ENCODE measurements around the gene MCM6. TPM values are rescaled to one million over a fixed set of nuclear protein-coding genes. Genes with fewer than 3 reads are reported as not detected.
A peak's percentile ranks its signal among the peaks of the same experiment; 100 is the strongest.
"Not testable (repeated sequence)": the region's sequence is repeated elsewhere in the genome, so short reads cannot be mapped to it uniquely, and the experiment has no call there.

MCM6 gene
- total and polyA plus RNA-seq, 4 donors = 6.8 to 15.6 (median 11.2) TPM

DNA sequence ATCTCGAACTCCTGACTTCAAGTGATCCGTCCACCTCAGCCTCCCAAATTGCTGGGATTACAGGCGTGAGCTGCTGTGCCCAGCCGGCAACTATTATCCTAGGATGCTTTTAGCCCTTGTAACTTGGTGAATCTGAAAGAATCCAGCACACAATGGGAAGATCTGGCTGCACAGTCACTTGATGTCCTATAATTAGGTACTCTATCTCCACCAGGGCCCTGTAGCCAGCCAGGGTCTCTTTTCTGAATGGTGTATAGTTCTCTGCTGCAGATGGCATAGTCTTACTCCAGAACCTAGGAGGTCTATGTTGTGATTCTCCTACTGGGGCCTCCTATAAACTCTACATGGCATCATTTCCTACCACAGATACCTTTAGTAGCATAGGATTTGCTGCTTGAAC, 13.9 kb upstream of the MCM6 start:
- H3K27ac ChIP-seq (ENCODE audit: low read depth in 1 of 2, low read length in 1 of 2) = no peak overlapping the region

DNA sequence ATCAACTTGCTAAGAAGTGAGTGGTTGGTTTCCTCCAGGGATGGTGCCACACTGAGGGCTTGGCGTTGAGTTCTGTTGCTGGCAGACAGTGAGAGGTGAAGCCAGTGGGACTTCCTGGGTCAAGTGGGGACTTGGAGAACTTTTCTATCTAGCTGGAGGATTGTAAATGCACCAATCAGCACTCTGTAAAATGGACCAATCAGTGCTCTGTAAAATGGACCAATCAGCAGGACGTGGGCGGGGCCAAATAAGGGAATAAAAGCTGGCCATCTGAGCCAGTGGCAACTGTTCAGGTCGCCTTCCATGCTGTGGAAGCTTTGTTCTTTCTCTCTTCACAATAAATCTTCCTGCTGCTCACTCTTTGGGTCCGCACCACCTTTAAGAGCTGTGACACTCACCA, 12.3 kb upstream of the MCM6 start:
- H3K4me1 ChIP-seq (ENCODE audit: control insufficient read depth in 5 of 5, insufficient read depth in 5 of 5, low read length in 5 of 5); ATAC-seq (ENCODE audit: insufficient read depth, low FRiP score); H3K9ac ChIP-seq (ENCODE audit: insufficient read depth in 1 of 2, low read length in 2 of 2); H3K36me3 ChIP-seq (ENCODE audit: control insufficient read depth in 4 of 4, insufficient read depth in 4 of 4, low read length in 4 of 4); H3K9me3 ChIP-seq (ENCODE audit: control insufficient read depth in 4 of 4, insufficient read depth in 3 of 4, low read length in 3 of 4); H3K4me3 ChIP-seq; DNase-seq; H3K27ac ChIP-seq (ENCODE audit: low read depth in 1 of 2, low read length in 1 of 2); H3K27me3 ChIP-seq (ENCODE audit: control insufficient read depth in 3 of 3, insufficient read depth in 3 of 3, low read length in 2 of 3): not testable (repeated sequence)
- 89 to 90% methylated on average over 5 of the region's 5 CpGs for WGBS, 2 donors

More for the DNA sequence above, 13.9 kb upstream of the MCM6 start:
- no peak overlapping the region for H3K4me3 ChIP-seq
- H3K9me3 ChIP-seq (ENCODE audit: control insufficient read depth in 4 of 4, insufficient read depth in 3 of 4, low read length in 3 of 4) = peaks cover 0 to 4% (median 0%) of the 10 kb centered on the region in 4 donors
- ATAC-seq (ENCODE audit: insufficient read depth, low FRiP score) = no peak
- WGBS, 2 donors = 97% methylated on average over 4 of the region's 4 CpGs
- TF ChIP-seq, protein P1, sequence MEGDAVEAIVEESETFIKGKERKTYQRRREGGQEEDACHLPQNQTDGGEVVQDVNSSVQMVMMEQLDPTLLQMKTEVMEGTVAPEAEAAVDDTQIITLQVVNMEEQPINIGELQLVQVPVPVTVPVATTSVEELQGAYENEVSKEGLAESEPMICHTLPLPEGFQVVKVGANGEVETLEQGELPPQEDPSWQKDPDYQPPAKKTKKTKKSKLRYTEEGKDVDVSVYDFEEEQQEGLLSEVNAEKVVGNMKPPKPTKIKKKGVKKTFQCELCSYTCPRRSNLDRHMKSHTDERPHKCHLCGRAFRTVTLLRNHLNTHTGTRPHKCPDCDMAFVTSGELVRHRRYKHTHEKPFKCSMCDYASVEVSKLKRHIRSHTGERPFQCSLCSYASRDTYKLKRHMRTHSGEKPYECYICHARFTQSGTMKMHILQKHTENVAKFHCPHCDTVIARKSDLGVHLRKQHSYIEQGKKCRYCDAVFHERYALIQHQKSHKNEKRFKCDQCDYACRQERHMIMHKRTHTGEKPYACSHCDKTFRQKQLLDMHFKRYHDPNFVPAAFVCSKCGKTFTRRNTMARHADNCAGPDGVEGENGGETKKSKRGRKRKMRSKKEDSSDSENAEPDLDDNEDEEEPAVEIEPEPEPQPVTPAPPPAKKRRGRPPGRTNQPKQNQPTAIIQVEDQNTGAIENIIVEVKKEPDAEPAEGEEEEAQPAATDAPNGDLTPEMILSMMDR (IDR thresholded peaks at IDR 0.05; ENCODE audit: control extremely low read depth, extremely low read depth) = no peak
- H3K36me3 ChIP-seq (ENCODE audit: control insufficient read depth in 4 of 4, insufficient read depth in 4 of 4, low read length in 4 of 4) = no peaks in the 10 kb centered on the region
- H3K27me3 ChIP-seq (ENCODE audit: control insufficient read depth in 3 of 3, insufficient read depth in 3 of 3, low read length in 2 of 3) = no peaks in the 10 kb centered on the region
- DNase-seq = no peak
- H3K9ac ChIP-seq (ENCODE audit: insufficient read depth in 1 of 2, low read length in 2 of 2) = no peak overlapping the region
- no peaks in the 10 kb centered on the region for H3K4me1 ChIP-seq (ENCODE audit: control insufficient read depth in 5 of 5, insufficient read depth in 5 of 5, low read length in 5 of 5)

DNA sequence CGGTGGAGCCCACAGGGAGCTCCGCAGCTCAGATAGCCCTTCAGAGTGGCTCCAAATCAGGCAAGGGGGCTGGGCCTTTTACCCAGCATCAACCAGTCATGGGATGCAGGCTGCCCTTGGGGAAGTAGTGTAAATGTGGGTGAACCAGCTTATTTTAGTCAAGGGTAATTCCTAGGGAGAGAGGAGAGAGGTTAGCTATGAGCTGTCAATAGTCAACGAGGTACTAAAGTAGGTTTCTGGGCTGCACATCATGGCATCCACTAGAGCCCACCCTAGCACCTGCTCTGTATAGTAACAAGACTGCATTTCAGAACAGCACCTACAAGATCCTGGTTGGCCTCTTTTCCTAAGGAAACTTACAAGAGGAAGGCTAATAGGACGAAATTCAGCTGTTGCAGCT, 9.5 kb upstream of the MCM6 start:
- ATAC-seq (ENCODE audit: insufficient read depth, low FRiP score) = no peak
- H3K4me1 ChIP-seq (ENCODE audit: control insufficient read depth in 5 of 5, insufficient read depth in 5 of 5, low read length in 5 of 5) = no peaks in the 10 kb centered on the region
- H3K27ac ChIP-seq (ENCODE audit: low read depth in 1 of 2, low read length in 1 of 2) = no peak overlapping the region
- no peaks in the 10 kb centered on the region for H3K27me3 ChIP-seq (ENCODE audit: control insufficient read depth in 3 of 3, insufficient read depth in 3 of 3, low read length in 2 of 3)
- peaks cover 0 to 4% (median 0%) of the 10 kb centered on the region in 4 donors for H3K9me3 ChIP-seq (ENCODE audit: control insufficient read depth in 4 of 4, insufficient read depth in 3 of 4, low read length in 3 of 4)
- no peak overlapping the region for H3K9ac ChIP-seq (ENCODE audit: insufficient read depth in 1 of 2, low read length in 2 of 2)
- H3K4me3 ChIP-seq = no peak overlapping the region
- DNase-seq = no peak
- no peaks in the 10 kb centered on the region for H3K36me3 ChIP-seq (ENCODE audit: control insufficient read depth in 4 of 4, insufficient read depth in 4 of 4, low read length in 4 of 4)
- TF ChIP-seq, protein P1 (IDR thresholded peaks at IDR 0.05; ENCODE audit: control extremely low read depth, extremely low read depth) = no peak
- 88 to 93% methylated on average over 4 of the region's 4 CpGs for WGBS, 2 donors

DNA sequence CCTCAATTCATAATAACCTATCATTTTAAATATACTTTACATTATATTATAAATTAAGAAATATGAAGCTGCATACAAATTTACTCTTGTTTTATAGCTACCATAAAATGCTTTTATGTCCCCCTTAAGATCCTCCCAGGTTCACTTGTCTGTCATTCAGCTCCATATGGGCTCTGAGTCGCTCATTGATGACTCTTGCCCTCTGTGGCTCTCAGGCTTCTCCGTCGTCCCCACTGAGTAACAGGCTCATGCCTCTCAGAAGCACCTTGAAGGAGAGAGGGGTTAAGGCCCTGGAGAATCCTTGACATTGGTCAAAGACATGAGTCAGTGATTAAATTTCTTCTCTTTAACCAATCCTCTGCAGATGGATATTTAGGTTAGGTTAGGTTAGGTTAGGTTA, 6.2 kb upstream of the MCM6 start:
- no peak overlapping the region for H3K27ac ChIP-seq (ENCODE audit: low read depth in 1 of 2, low read length in 1 of 2)
- no peak overlapping the region for H3K9ac ChIP-seq (ENCODE audit: insufficient read depth in 1 of 2, low read length in 2 of 2)
- H3K9me3 ChIP-seq (ENCODE audit: control insufficient read depth in 4 of 4, insufficient read depth in 3 of 4, low read length in 3 of 4) = no peaks in the 10 kb centered on the region
- 72 to 86% methylated on average over 3 of the region's 3 CpGs for WGBS, 2 donors
- TF ChIP-seq, protein P1 (IDR thresholded peaks at IDR 0.05; ENCODE audit: control extremely low read depth, extremely low read depth) = no peak
- H3K36me3 ChIP-seq (ENCODE audit: control insufficient read depth in 4 of 4, insufficient read depth in 4 of 4, low read length in 4 of 4) = no peaks in the 10 kb centered on the region
- no peak for ATAC-seq (ENCODE audit: insufficient read depth, low FRiP score)
- DNase-seq = no peak
- no peak overlapping the region for H3K4me3 ChIP-seq
- no peaks in the 10 kb centered on the region for H3K4me1 ChIP-seq (ENCODE audit: control insufficient read depth in 5 of 5, insufficient read depth in 5 of 5, low read length in 5 of 5)
- no peaks in the 10 kb centered on the region for H3K27me3 ChIP-seq (ENCODE audit: control insufficient read depth in 3 of 3, insufficient read depth in 3 of 3, low read length in 2 of 3)

DNA sequence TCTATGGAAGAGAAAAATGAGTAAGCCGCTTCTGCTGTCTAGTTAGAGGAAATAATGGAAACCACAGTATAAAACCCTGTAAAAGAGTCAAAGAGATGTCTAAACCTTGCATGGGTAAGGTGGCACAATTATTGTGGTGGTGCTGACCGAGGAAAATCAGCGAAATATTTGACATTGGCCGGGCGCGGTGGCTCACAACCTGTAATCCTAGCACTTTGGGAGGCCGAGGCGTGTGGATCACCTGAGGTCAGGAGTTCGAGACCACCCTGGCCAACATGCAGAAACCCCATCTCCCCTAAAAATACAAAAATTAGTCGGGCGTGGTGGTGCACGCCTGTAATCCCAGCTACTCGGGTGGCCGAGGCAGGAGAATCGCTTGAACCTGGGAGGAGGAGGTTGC, 527 bp upstream of the MCM6 start:
- H3K27me3 ChIP-seq (ENCODE audit: control insufficient read depth in 3 of 3, insufficient read depth in 3 of 3, low read length in 2 of 3); ATAC-seq (ENCODE audit: insufficient read depth, low FRiP score); H3K36me3 ChIP-seq (ENCODE audit: control insufficient read depth in 4 of 4, insufficient read depth in 4 of 4, low read length in 4 of 4); H3K9me3 ChIP-seq (ENCODE audit: control insufficient read depth in 4 of 4, insufficient read depth in 3 of 4, low read length in 3 of 4); H3K27ac ChIP-seq (ENCODE audit: low read depth in 1 of 2, low read length in 1 of 2); DNase-seq; H3K4me3 ChIP-seq: not testable (repeated sequence)
- Histone ChIP-seq H3K4me1 (ENCODE audit: control insufficient read depth in 5 of 5, insufficient read depth in 5 of 5, low read length in 5 of 5) (peaks cover 0 to 16% (median 3%) of the 10 kb centered on the region in 5 donors), H3K9ac (ENCODE audit: insufficient read depth in 1 of 2, low read length in 2 of 2) (peak overlapping the region in 1 of 2 donors; percentile 34)
- 85 to 86% methylated on average over 15 of the region's 15 CpGs for WGBS, 2 donors
